GM18505 (cell line): Measurements from ENCODE around the gene ADAM33.

Source experiments
- ATAC-seq: cut with Tn5 transposase; IDR thresholded peaks from one replicate; pipeline ENCODE4 v1.9.1; 2021; ENCODE audit not compliant: unreplicated experiment
- POLR2A ChIP-seq: IDR thresholded peaks from 4 replicates; pipeline ENCODE4 v1.6.1; 2011; ENCODE audit warnings: borderline replicate concordance; ENCODE audit not compliant: insufficient read depth, insufficient read length; ENCODE audit errors: extremely low read depth

Gene ADAM33

GRCh38 chr20:3701061-3701998 lies 19.5 kb upstream of the ADAM33 start:
- TF ChIP-seq POLR2A = no peak
- ATAC-seq = no peak

- no peak for TF ChIP-seq POLR2A
Observed at GRCh38 chr20:3699037-3699436, 17.2 kb upstream of the ADAM33 start.

GRCh38 chr20:3698591-3699001 lies 16.8 kb upstream of the ADAM33 start:
- no peak for ATAC-seq

More at GRCh38 chr20:3699037-3699436, 17.2 kb upstream of the ADAM33 start:
- no peak for ATAC-seq

DNA sequence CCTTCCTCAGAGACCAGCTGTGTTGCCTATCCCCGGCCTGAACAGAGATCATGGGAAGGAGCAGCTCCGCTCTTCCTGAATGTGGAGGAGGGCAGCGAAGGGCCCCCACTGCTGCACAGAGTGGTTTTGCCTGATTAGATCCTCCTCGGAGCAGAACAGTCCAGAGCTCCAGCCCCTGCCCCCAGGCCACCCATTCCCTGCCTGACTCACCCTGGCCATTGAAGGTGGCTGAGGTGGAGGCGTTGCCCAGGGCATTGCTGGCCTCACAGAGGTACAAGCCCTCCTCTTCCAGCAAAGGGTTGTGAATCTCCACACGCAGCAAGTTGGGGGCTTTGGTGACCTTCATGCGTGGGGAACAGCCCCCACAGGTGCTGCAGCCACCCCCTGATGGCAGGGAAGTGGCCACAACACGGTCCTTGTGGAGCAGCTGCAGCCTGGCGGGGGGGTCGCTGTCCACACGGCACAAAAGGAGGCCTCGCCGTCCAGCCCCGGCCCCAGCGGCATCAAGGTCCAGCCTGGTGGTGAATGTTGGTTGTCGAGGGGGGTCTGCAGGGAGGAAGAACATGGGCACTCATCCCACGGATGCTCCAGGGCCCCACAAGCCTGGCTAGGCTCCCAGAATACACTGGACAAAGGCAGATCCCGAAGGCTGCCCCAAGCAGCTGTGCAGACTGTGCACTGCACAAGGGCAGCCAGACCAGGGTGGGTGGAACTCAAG lies 15.9 kb upstream of the ADAM33 start:
- TF ChIP-seq POLR2A = no peak

More at GRCh38 chr20:3698591-3699001, 16.8 kb upstream of the ADAM33 start:
- TF ChIP-seq POLR2A = no peak

GRCh38 chr20:3696745-3697587 lies 15.2 kb upstream of the ADAM33 start:
- no peak for ATAC-seq
- TF ChIP-seq POLR2A = no peak

More for the DNA sequence above, 15.9 kb upstream of the ADAM33 start:
- no peak for ATAC-seq

GRCh38 chr20:3696200-3696599 lies 14.4 kb upstream of the ADAM33 start:
- no peak for TF ChIP-seq POLR2A
- no peak for ATAC-seq

DNA sequence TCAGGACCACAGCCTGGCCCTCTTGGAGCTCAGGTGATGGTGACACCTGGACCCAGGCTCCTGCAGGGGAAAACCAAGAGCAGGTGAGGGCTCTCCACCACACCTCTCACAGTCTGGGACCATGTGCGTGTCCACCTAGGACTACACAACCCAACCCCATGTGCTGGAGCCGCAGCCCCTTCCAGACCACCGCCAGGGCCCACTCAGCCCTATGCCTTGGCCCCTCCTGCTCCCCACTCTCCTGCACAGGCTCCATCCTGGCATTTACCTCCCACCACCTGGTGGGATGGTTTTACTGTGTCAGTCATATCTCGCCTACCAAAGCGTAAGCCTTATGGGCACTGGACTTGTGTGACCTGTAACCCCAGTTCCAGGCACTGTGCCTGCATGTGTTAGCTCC lies 13.1 kb upstream of the ADAM33 start:
- no peak for ATAC-seq
- no peak for TF ChIP-seq POLR2A

GRCh38 chr20:3693376-3693775 lies 11.6 kb upstream of the ADAM33 start:
- no peak for ATAC-seq
- TF ChIP-seq POLR2A = no peak

- ATAC-seq = no peak
- no peak for TF ChIP-seq POLR2A
Observed at GRCh38 chr20:3692706-3693294, 11.0 kb upstream of the ADAM33 start.

DNA sequence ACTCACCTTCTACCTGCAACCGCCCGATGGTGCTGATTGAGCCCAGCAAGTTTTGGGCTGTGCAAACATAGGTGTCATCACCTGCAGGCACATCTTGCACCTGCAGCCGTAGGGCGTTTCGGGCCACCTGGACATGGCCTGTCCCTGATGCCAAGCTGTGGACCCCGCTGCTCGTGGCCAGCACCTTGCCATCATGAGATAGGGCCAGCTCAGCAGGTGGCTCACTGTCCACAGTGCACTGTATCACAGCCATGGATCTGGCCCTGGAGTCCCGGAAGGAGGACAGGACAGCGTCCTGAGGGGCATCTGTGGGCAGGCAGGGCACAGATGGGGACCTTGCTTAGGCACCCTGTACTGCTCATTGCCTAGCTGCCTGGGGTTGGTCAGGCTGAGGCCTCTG lies 10.1 kb upstream of the ADAM33 start:
- ATAC-seq = no peak
- TF ChIP-seq POLR2A = no peak

DNA sequence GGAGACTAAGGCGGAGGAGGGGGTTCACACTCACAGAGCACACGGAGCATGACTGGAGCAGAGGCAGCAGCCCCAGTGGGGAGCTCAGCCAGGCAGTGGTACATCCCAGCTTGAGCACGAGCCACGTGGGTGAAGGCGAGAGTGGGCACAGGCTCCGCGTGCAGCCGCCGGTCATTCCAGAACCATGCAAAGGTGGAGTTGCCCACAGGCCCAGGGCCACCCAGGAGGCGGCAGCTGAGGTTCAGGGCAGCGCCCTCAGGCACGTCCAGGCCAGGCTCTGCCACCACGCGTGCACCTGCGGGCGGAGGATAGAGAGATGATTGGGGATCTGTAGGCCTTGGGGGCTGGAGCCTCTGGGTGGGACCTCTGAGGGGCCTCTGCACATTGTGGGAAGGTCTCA lies 9.5 kb upstream of the ADAM33 start:
- no peak for ATAC-seq
- TF ChIP-seq POLR2A = no peak

DNA sequence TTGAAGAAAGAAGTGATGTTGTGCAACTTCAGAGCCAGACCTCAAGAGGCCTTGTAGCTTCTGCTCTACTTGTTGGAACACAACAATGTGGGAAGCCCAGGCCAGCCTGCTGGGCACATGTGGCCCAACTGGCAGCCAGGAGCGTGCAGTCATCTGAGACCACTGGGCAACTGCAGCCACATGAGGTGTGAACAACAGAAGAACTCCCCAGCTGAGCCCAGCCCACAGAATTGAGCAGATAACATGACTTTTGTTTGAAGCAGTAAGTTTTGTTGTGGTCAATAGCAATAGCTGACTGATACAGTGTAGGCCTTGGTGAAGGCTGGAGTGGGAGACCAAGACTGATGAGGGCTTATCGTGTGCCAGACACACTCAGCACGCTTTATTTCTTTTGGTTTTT lies 8.6 kb upstream of the ADAM33 start:
- TF ChIP-seq POLR2A = no peak
- ATAC-seq = no peak

DNA sequence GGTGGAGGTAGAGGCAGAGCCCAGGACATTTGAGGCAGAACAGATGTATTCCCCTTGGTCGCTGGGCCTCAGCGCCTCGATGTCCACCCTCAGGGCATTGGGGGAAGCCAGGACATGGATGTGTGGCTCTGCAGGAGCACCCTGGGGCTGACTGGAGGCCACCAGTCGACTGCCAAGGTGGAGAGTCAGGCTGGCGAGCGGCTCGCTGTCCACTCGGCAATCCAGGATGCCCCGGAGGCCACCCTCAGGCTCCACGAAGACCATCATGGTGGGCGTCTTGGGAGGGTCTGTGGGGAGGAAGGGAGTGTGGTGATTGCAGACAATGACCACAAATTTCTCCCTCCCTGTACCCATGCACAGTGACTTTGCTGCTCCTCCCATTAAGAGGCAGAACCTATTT lies 8.2 kb upstream of the ADAM33 start:
- TF ChIP-seq POLR2A = no peak

More for the DNA sequence above, 8.2 kb upstream of the ADAM33 start:
- ATAC-seq = no peak
